Adrenal gland (tissue), 5 donors: Measurements from ENCODE around the gene BCL11B.

Experiments used
- CTCF ChIP-seq, 6 experiments: fragments of 450-650 bp in 4 of 6; fragments of 200-600 bp in 2 of 6; sonication (generic) in 1 of 6; IDR thresholded peaks; 1 replicate in 5 of 6; 2 replicates in 1 of 6; pipeline versions ENCODE4 v1.5.1 to v1.8.0; 2016 to 2021; ENCODE audit warnings: antibody characterized with exemption in 6 of 6, mild to moderate bottlenecking in 2 of 6, moderate library complexity in 1 of 6
- POLR2A ChIP-seq, 2 donors: fragments of 450-650 bp; IDR thresholded peaks; one replicate each; pipeline ENCODE4 v1.6.1; 2017; ENCODE audit warnings: antibody characterized with exemption in 2 of 2, mild to moderate bottlenecking in 2 of 2, moderate library complexity in 1 of 2
- donor health status: DM: no; HTN: no; CAD: no.

GRCh38 chr14:99244941-99245563, 26.9 kb downstream of the BCL11B start:
- TF ChIP-seq POLR2A (IDR thresholded peaks at IDR 0.05) (no peak), CTCF (IDR thresholded peaks at IDR 0.05) (no peak)
